MM.1S (cell line): Measurements from ENCODE around the gene CLEC16A.

ENCODE experiments used
- DNase-seq: peaks from one replicate; pipeline ENCODE4 v3.0.0-alpha.2; 2015
- H2AFZ ChIP-seq: fragments of 300-600 bp; sonication (generic); 2 replicates; pipeline ENCODE4 v1.6.0; 2016; ENCODE audit warnings: antibody characterized with exemption, low read length
- H3F3A ChIP-seq: fragments of 300-600 bp; sonication (generic); 2 replicates; pipeline ENCODE4 v1.6.1; 2016; ENCODE audit warnings: mild to moderate bottlenecking, antibody characterized with exemption, low read length, moderate library complexity, mixed read lengths; ENCODE audit not compliant: insufficient read depth
- H3K27ac ChIP-seq: fragments of 300-600 bp; sonication (generic); 2 replicates; pipeline ENCODE4 v1.5.1; 2016; ENCODE audit warnings: mild to moderate bottlenecking, low read length
- H3K27me3 ChIP-seq: fragments of 300-600 bp; sonication (generic); replicated peaks from 2 replicates; pipeline ENCODE4 v1.6.0; 2016; ENCODE audit warnings: low read length; ENCODE audit not compliant: insufficient read depth
- H3K36me3 ChIP-seq: fragments of 300-600 bp; sonication (generic); replicated peaks from 2 replicates; pipeline ENCODE4 v1.6.1; 2016; ENCODE audit warnings: mild to moderate bottlenecking, low read length, mixed read lengths; ENCODE audit not compliant: insufficient read depth
- H3K4me1 ChIP-seq: fragments of 300-600 bp; sonication (generic); 2 replicates; pipeline ENCODE4 v1.6.1; 2016; ENCODE audit warnings: low read length, mixed read lengths
- H3K4me2 ChIP-seq: fragments of 300-600 bp; sonication (generic); 2 replicates; pipeline ENCODE4 v1.6.0; 2016; ENCODE audit warnings: low read depth, low read length
- H3K4me3 ChIP-seq: fragments of 300-600 bp; sonication (generic); 2 replicates; pipeline ENCODE4 v1.5.1; 2016; ENCODE audit warnings: low read length, mixed read lengths
- H3K79me2 ChIP-seq: fragments of 300-600 bp; sonication (generic); 2 replicates; pipeline ENCODE4 v1.6.1; 2016; ENCODE audit warnings: mixed run types, low read length, mixed read lengths
- H3K9ac ChIP-seq: fragments of 300-600 bp; sonication (generic); 2 replicates; pipeline ENCODE4 v1.6.1; 2016; ENCODE audit warnings: low read length, mixed read lengths
- H3K9me2 ChIP-seq: fragments of 300-600 bp; sonication (generic); replicated peaks from 2 replicates; pipeline ENCODE4 v1.6.1; 2016; ENCODE audit warnings: mild to moderate bottlenecking, low read length, mixed read lengths; ENCODE audit not compliant: insufficient read depth
- H3K9me3 ChIP-seq: fragments of 300-600 bp; sonication (generic); replicated peaks from 2 replicates; pipeline ENCODE4 v1.6.1; 2016; ENCODE audit warnings: mild to moderate bottlenecking, low read length, mixed read lengths; ENCODE audit not compliant: insufficient read depth
- H4K20me1 ChIP-seq: fragments of 300-600 bp; sonication (generic); 2 replicates; pipeline ENCODE4 v1.6.1; 2016; ENCODE audit warnings: mild to moderate bottlenecking, low read length, moderate library complexity, mixed read lengths; ENCODE audit not compliant: insufficient read depth
- CTCF ChIP-seq: fragments of 300-600 bp; sonication (generic); IDR thresholded peaks from 2 replicates; pipeline ENCODE4 v1.5.1; 2016; ENCODE audit warnings: antibody characterized with exemption, low read length, mixed read lengths
- EZH2 ChIP-seq: fragments of 300-600 bp; sonication (generic); optimal IDR thresholded peaks from 2 replicates; pipeline ENCODE3; 2017; ENCODE audit warnings: low read depth, mild to moderate bottlenecking, antibody characterized with exemption, low read length, mixed read lengths
- EZH2phosphoT487 ChIP-seq: fragments of 300-600 bp; sonication (generic); IDR thresholded peaks from 2 replicates; pipeline ENCODE4 v1.6.1; 2018; ENCODE audit warnings: antibody characterized with exemption, low read length

The CLEC16A gene

DNA sequence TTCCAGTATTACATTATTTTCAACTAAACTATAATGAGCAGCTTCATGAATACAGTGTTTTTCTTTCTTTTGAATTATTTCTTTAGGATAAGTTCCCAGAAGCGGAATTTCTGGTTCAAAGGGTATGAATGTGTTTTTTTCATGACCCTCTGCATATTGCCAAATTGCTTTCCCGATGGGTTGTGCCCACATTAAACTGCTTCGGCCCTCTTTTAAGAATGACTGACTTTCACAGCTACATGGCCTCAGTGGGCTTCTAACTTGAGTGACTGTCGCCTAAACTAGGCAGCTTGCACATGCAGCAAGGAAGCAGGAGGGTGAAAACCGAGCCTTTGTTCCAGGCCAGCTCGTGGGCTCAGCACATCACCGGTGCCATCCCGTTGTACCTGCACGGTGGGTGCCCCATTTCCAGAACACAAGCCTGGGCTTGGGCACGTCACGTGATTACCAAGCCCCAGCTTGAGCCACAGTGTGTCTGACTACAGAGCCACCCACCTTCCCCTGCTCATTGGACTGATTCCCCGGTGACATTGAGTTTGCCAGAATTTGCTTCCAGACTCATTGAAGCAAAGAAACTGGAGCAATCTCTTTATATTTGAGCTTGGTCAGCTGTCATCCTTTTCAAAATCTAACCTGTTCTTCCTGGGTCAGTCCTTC lies 112.8 kb downstream of the CLEC16A start:
- H3K4me1 ChIP-seq = no peaks in the 10 kb centered on the region
- no peak overlapping the region for H3K4me2 ChIP-seq
- DNase-seq = no peak
- H3K36me3 ChIP-seq = no peaks in the 10 kb centered on the region; the same call in 1 of the 2 replicates
- no peak overlapping the region for H3K4me3 ChIP-seq
- H3K9ac ChIP-seq = no peak overlapping the region
- no peaks in the 10 kb centered on the region for H3K27me3 ChIP-seq
- no peaks in the 10 kb centered on the region for H3F3A ChIP-seq
- no peaks in the 10 kb centered on the region for H4K20me1 ChIP-seq
- no peaks in the 10 kb centered on the region for H3K9me2 ChIP-seq
- no peak overlapping the region for H3K27ac ChIP-seq
- H2AFZ ChIP-seq = no peak overlapping the region
- H3K79me2 ChIP-seq = no peaks in the 10 kb centered on the region
- no peaks in the 10 kb centered on the region for H3K9me3 ChIP-seq
- no peak for TF ChIP-seq EZH2
- no peak for TF ChIP-seq EZH2phosphoT487
- no peak for TF ChIP-seq CTCF

DNA sequence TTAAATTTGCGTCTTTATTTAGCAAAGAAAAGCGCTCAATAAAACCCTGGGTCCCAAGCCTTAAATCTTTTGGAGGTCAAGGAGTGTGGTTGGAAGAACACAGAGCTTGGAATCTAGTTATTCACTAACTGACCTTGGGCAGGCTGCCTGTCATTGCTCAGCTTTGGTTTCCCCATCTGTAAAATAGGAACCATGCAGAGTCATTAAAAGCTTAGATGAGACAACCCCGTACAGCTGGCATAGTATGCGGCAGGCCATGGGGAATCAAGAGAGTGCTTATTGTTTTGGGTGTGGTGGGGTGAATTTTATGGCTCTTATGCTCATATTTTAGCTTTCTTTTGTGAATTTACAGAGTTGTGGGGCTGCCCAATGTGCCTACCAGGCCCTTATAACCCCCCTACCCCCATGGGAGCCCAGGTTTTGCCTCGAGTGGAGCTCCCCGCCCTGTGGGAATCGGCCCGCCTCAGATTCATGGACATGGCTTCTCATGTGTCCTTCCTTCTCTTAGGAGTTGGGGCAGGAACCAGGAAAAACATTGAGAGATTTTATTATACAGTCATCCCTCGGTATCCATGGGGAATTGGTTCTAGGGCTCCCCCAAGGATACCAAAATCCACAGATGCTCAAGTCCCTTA lies 113.5 kb downstream of the CLEC16A start:
- Histone ChIP-seq H3K4me1 (no peaks in the 10 kb centered on the region), H3K27me3 (no peaks in the 10 kb centered on the region), H3K79me2 (no peaks in the 10 kb centered on the region), H2AFZ (no peak overlapping the region), H3K4me2 (no peak overlapping the region), H4K20me1 (no peaks in the 10 kb centered on the region), H3K4me3 (no peak overlapping the region), H3K9ac (no peak overlapping the region), H3K9me3 (no peaks in the 10 kb centered on the region), H3K36me3 (no peaks in the 10 kb centered on the region; the same call in 1 of the 2 replicates), H3K9me2 (no peaks in the 10 kb centered on the region), H3K27ac (no peak overlapping the region), H3F3A (no peaks in the 10 kb centered on the region)
- no peak for DNase-seq
- no peak for TF ChIP-seq CTCF
- TF ChIP-seq EZH2phosphoT487 = no peak

DNA sequence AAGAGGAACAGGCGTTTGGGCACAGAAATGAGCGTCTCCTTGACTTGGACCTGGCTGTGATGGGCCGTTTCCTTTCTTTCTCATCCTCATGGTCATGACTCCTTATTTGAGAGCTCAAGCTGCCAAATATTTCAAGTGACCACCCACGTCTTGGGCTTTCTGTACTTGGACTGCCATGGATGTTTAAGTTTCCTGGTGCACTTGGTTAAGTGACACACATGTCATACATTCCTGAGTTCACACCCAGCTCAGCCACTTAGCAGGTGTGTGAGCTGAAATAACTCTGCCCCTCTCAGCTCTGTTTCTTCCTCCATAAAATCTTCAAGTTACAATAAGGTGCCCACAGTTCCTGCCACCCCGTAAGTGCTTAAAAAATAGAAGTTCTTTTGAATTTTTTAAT lies 114.5 kb downstream of the CLEC16A start:
- no peak overlapping the region for H3K4me2 ChIP-seq
- no peaks in the 10 kb centered on the region for H3F3A ChIP-seq
- H3K4me3 ChIP-seq = no peak overlapping the region
- DNase-seq = no peak
- no peaks in the 10 kb centered on the region for H3K9me3 ChIP-seq
- no peak for TF ChIP-seq CTCF
- no peak for TF ChIP-seq EZH2
- no peak for TF ChIP-seq EZH2phosphoT487
- H3K36me3 ChIP-seq = no peaks in the 10 kb centered on the region; the same call in 1 of the 2 replicates
- no peaks in the 10 kb centered on the region for H3K79me2 ChIP-seq
- H3K4me1 ChIP-seq = no peaks in the 10 kb centered on the region
- no peaks in the 10 kb centered on the region for H4K20me1 ChIP-seq
- no peaks in the 10 kb centered on the region for H3K9me2 ChIP-seq
- no peak overlapping the region for H3K9ac ChIP-seq
- H3K27ac ChIP-seq = no peak overlapping the region
- no peak overlapping the region for H2AFZ ChIP-seq
- no peaks in the 10 kb centered on the region for H3K27me3 ChIP-seq
